ENCODE results near the gene MLLT10. TPM values are rescaled to one million over a fixed set of nuclear protein-coding genes. Genes with fewer than 3 reads are reported as not detected.
A peak's percentile ranks its signal among the peaks of the same experiment; 100 is the strongest.

Gene MLLT10
- total RNA-seq, 2 donors from 2014 or later, result 55.8 to 62.9 TPM

- TF ChIP-seq, protein P1, sequence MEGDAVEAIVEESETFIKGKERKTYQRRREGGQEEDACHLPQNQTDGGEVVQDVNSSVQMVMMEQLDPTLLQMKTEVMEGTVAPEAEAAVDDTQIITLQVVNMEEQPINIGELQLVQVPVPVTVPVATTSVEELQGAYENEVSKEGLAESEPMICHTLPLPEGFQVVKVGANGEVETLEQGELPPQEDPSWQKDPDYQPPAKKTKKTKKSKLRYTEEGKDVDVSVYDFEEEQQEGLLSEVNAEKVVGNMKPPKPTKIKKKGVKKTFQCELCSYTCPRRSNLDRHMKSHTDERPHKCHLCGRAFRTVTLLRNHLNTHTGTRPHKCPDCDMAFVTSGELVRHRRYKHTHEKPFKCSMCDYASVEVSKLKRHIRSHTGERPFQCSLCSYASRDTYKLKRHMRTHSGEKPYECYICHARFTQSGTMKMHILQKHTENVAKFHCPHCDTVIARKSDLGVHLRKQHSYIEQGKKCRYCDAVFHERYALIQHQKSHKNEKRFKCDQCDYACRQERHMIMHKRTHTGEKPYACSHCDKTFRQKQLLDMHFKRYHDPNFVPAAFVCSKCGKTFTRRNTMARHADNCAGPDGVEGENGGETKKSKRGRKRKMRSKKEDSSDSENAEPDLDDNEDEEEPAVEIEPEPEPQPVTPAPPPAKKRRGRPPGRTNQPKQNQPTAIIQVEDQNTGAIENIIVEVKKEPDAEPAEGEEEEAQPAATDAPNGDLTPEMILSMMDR (conservative IDR thresholded peaks at IDR 0.05), result no peak
- peak overlapping the region; percentile 89 for H3K4me3 ChIP-seq (ENCODE audit: low read length)
- WGBS, 2 experiments (ENCODE audit: insufficient coverage in 1 of 2, insufficient read length in 1 of 2), result 14 to 19% methylated on average over 7 to 10 of the region's 11 CpGs
- H3K27me3 ChIP-seq (ENCODE audit: control insufficient read depth, insufficient read depth, low read length, poor library complexity, severe bottlenecking), result no peaks in the 10 kb centered on the region
- H3K9ac ChIP-seq (ENCODE audit: extremely low read depth, low read length, poor library complexity, severe bottlenecking), result peak overlapping the region; percentile 78
- peak; percentile 35 for DNase-seq
- peak overlapping the region; percentile 88 for H3K27ac ChIP-seq (ENCODE audit: low read depth, low read length)
- Mint-ChIP-seq H3K27ac (peak overlapping the region; percentile 82), H3K4me3 (peak overlapping the region; percentile 82), H3K27me3 (ENCODE audit: insufficient read depth) (no peaks in the 10 kb centered on the region), H3K9me3 (no peaks in the 10 kb centered on the region), H3K36me3 (ENCODE audit: low read depth) (peaks cover 10% of the 10 kb centered on the region), H3K4me1 (peaks cover 63% of the 10 kb centered on the region)
- no peaks in the 10 kb centered on the region for H3K9me3 ChIP-seq (ENCODE audit: control insufficient read depth, low read length)
- peaks cover 10% of the 10 kb centered on the region for H3K36me3 ChIP-seq (ENCODE audit: control insufficient read depth, insufficient read depth, low read length)
- peaks cover 26% of the 10 kb centered on the region for H3K4me1 ChIP-seq (ENCODE audit: control insufficient read depth, insufficient read depth, low read length)
These were observed 14.6 kb upstream of the MLLT10 start for GRCh38 chr10:21519397-21519933.

DNA sequence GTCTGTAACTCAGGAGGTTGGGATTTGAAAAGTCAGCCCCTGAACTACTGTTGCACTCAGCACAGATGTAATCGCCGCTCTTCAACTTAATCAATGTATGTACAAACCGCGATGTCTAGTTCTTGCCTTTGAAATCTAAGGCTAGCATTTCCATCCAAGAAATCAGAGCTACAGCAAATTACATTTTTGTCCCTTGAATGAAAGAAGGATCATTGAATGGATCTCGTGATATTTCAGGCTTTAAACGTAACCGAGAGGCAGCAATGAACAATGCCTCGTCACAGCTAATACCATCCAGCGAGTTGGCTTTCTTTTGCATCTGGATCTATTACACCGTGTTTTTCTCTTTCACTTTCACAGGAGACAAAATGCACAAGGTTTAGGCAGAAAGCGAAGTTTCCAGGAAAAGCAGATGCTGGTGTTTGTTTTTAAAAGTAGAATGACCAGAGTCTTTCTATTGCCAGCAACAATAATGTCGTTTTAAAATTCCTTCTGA, 14.0 kb upstream of the MLLT10 start:
- peaks cover 26% of the 10 kb centered on the region for H3K4me1 ChIP-seq (ENCODE audit: control insufficient read depth, insufficient read depth, low read length)
- peak; percentile 42 for DNase-seq
- Mint-ChIP-seq H3K36me3 (ENCODE audit: low read depth) (peaks cover 10% of the 10 kb centered on the region), H3K4me3 (peak overlapping the region; percentile 82), H3K4me1 (peaks cover 57% of the 10 kb centered on the region), H3K27ac (peak overlapping the region; percentile 82), H3K9me3 (no peaks in the 10 kb centered on the region), H3K27me3 (ENCODE audit: insufficient read depth) (no peaks in the 10 kb centered on the region)
- WGBS, 2 experiments (ENCODE audit: insufficient coverage in 1 of 2, insufficient read length in 1 of 2), result 9 to 11% methylated on average over 11 of the region's 12 CpGs
- TF ChIP-seq, protein P1 (conservative IDR thresholded peaks at IDR 0.05), result no peak
- peak overlapping the region; percentile 89 for H3K4me3 ChIP-seq (ENCODE audit: low read length)
- H3K9ac ChIP-seq (ENCODE audit: extremely low read depth, low read length, poor library complexity, severe bottlenecking), result peak overlapping the region; percentile 78
- no peaks in the 10 kb centered on the region for H3K9me3 ChIP-seq (ENCODE audit: control insufficient read depth, low read length)
- peak overlapping the region; percentile 88 for H3K27ac ChIP-seq (ENCODE audit: low read depth, low read length)
- H3K36me3 ChIP-seq (ENCODE audit: control insufficient read depth, insufficient read depth, low read length), result peaks cover 10% of the 10 kb centered on the region
- H3K27me3 ChIP-seq (ENCODE audit: control insufficient read depth, insufficient read depth, low read length, poor library complexity, severe bottlenecking), result no peaks in the 10 kb centered on the region

DNA sequence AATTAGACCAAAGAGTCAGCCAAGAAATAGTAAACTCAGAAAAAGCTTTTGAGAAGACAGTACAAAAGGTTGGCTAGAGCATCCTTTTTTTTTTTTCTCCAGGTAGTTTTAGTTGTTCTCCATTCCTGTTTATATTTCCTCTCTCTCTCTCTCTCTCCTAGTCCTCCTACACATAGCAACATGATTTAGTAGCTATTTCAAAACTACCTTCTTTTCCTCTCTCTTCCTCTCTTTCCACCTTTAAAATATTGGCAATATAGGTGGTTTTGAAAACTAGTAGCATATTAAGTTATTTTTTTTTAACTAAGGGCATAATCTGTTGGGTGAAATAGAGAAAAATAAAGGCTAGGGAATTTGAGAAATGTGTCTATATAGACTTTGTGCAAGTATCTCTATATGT, 13.5 kb upstream of the MLLT10 start:
- peaks cover 10% of the 10 kb centered on the region for H3K36me3 ChIP-seq (ENCODE audit: control insufficient read depth, insufficient read depth, low read length)
- H3K4me1 Mint-ChIP-seq, result peaks cover 53% of the 10 kb centered on the region
- peaks cover 26% of the 10 kb centered on the region for H3K4me1 ChIP-seq (ENCODE audit: control insufficient read depth, insufficient read depth, low read length)
- no peaks in the 10 kb centered on the region for H3K27me3 Mint-ChIP-seq (ENCODE audit: insufficient read depth)
- no peak overlapping the region for H3K27ac Mint-ChIP-seq
- H3K9ac ChIP-seq (ENCODE audit: extremely low read depth, low read length, poor library complexity, severe bottlenecking), result peak overlapping the region; percentile 15
- H3K27me3 ChIP-seq (ENCODE audit: control insufficient read depth, insufficient read depth, low read length, poor library complexity, severe bottlenecking), result no peaks in the 10 kb centered on the region
- TF ChIP-seq, protein P1 (conservative IDR thresholded peaks at IDR 0.05), result no peak
- no peaks in the 10 kb centered on the region for H3K9me3 ChIP-seq (ENCODE audit: control insufficient read depth, low read length)
- DNase-seq, result no peak
- peak overlapping the region; percentile 42 for H3K27ac ChIP-seq (ENCODE audit: low read depth, low read length)
- peaks cover 10% of the 10 kb centered on the region for H3K36me3 Mint-ChIP-seq (ENCODE audit: low read depth)
- no peaks in the 10 kb centered on the region for H3K9me3 Mint-ChIP-seq
- peak overlapping the region; percentile 69 for H3K4me3 ChIP-seq (ENCODE audit: low read length)
- peak overlapping the region; percentile 82 for H3K4me3 Mint-ChIP-seq
